WTC11 (cell line): Measurements from ENCODE around the gene GRM7. TPM values are rescaled to one million over a fixed set of nuclear protein-coding genes. Genes with fewer than 3 reads are reported as not detected.

Experiments
- ATAC-seq: fragments of 200-7000 bp; cut with Tn5 transposase; 2 replicates; pipeline ENCODE4 v1.10.0; 2021; ENCODE audit warnings: mild to moderate bottlenecking, moderate library complexity
- CTCF ChIA-PET: fragments of 300-600 bp; sonication (Branson Sonifier 250); formaldehyde crosslinking; loops from one replicate; lab custom pipeline; 2021; ENCODE audit warnings: antibody characterized with exemption; lab: Charles Lee
- POLR2A ChIA-PET: fragments of 350-600 bp; sonication (Branson Sonifier 250); formaldehyde crosslinking; loops from one replicate; lab custom pipeline; 2021; ENCODE audit warnings: antibody characterized with exemption; lab: Charles Lee
- DNase-seq: peaks from one replicate; pipeline ENCODE4 v3.0.0; 2021; ENCODE audit warnings: low spot score
- H3K27ac Mint-ChIP-seq: 2 replicates; pipeline ENCODE4 v1.8.0; 2021; ENCODE audit warnings: mixed read lengths
- H3K27me3 Mint-ChIP-seq: 2 replicates; pipeline ENCODE4 v1.8.0; 2021; ENCODE audit warnings: low read depth, mild to moderate bottlenecking, moderate library complexity, mixed read lengths
- H3K36me3 Mint-ChIP-seq: 2 replicates; pipeline ENCODE4 v1.8.0; 2021; ENCODE audit warnings: mixed read lengths
- H3K4me1 Mint-ChIP-seq: 2 replicates; pipeline ENCODE4 v1.8.0; 2022; ENCODE audit warnings: mixed read lengths
- H3K4me3 Mint-ChIP-seq: 2 replicates; pipeline ENCODE4 v1.8.0; 2021; ENCODE audit warnings: mild to moderate bottlenecking, moderate library complexity, mixed read lengths
- H3K9me3 Mint-ChIP-seq: 2 replicates; pipeline ENCODE4 v1.8.0; 2021; ENCODE audit warnings: mixed read lengths
- ATF1 ChIP-seq: sonication (generic); formaldehyde crosslinking; IDR thresholded peaks from 2 replicates; pipeline ENCODE4 v1.8.1; 2023; ENCODE audit warnings: mild to moderate bottlenecking, moderate library complexity, missing genetic modification reagents
- ETV6 ChIP-seq: sonication (generic); formaldehyde crosslinking; IDR thresholded peaks from 2 replicates; pipeline ENCODE4 v1.8.1; 2022; ENCODE audit warnings: mild to moderate bottlenecking, missing genetic modification reagents
- FOXK1 ChIP-seq: sonication (generic); formaldehyde crosslinking; IDR thresholded peaks from 2 replicates; pipeline ENCODE4 v1.8.0; 2022; ENCODE audit warnings: mild to moderate bottlenecking, moderate library complexity, missing genetic modification reagents
- FOXP1 ChIP-seq: sonication (generic); formaldehyde crosslinking; IDR thresholded peaks from 2 replicates; pipeline ENCODE4 v1.8.0; 2022; ENCODE audit warnings: missing genetic modification reagents, mild to moderate bottlenecking, moderate library complexity, borderline replicate concordance
- HMGA2 ChIP-seq: fragments of 250-450 bp; sonication (Bioruptor Pico); IDR thresholded peaks from 2 replicates; pipeline ENCODE4 v1.4.0; 2021; ENCODE audit warnings: mild to moderate bottlenecking, moderate library complexity
- MYBL2 ChIP-seq: sonication (generic); formaldehyde crosslinking; IDR thresholded peaks from 2 replicates; pipeline ENCODE4 v1.8.1; 2023; ENCODE audit warnings: mild to moderate bottlenecking, moderate library complexity, missing genetic modification reagents
- NFE2L1 ChIP-seq: sonication (generic); formaldehyde crosslinking; IDR thresholded peaks from 2 replicates; pipeline ENCODE4 v1.8.1; 2023; ENCODE audit warnings: missing genetic modification reagents
- NR1H2 ChIP-seq: sonication (generic); formaldehyde crosslinking; IDR thresholded peaks from 2 replicates; pipeline ENCODE4 v1.9.0; 2021; ENCODE audit warnings: mild to moderate bottlenecking, moderate library complexity, missing genetic modification reagents
- NR2C2 ChIP-seq: sonication (generic); formaldehyde crosslinking; IDR thresholded peaks from 2 replicates; pipeline ENCODE4 v1.8.0; 2022; ENCODE audit warnings: mild to moderate bottlenecking, missing genetic modification reagents
- NR3C1 ChIP-seq: sonication (generic); formaldehyde crosslinking; conservative IDR thresholded peaks from 2 replicates; pipeline ENCODE4 v1.8.1; 2023; ENCODE audit warnings: low read depth, mild to moderate bottlenecking, missing genetic modification reagents
- SMAD4 ChIP-seq: sonication (generic); formaldehyde crosslinking; IDR thresholded peaks from 2 replicates; pipeline ENCODE4 v1.8.0; 2022; ENCODE audit warnings: mild to moderate bottlenecking, missing genetic modification reagents
- SOX15 ChIP-seq: fragments of 250-450 bp; sonication (Bioruptor Pico); IDR thresholded peaks from 2 replicates; pipeline ENCODE4 v1.9.0; 2021; ENCODE audit warnings: mild to moderate bottlenecking
- TCF7 ChIP-seq: sonication (generic); formaldehyde crosslinking; IDR thresholded peaks from 2 replicates; pipeline ENCODE4 v1.8.0; 2022; ENCODE audit warnings: mild to moderate bottlenecking, low read depth, missing genetic modification reagents, moderate library complexity
- ZNF423 ChIP-seq: fragments of 250-450 bp; sonication (Bioruptor Pico); IDR thresholded peaks from 2 replicates; pipeline ENCODE4 v2.1.2; 2022; ENCODE audit warnings: mild to moderate bottlenecking, moderate library complexity
- total RNA-seq: library from RNA; stranded (reverse); gene quantifications from 3 replicates; pipeline ENCODE4 v1.2.3, GENCODE V29; 2021
- TF ChIP-seq, protein P1 (sequence below): sonication (generic); formaldehyde crosslinking; IDR thresholded peaks from 2 replicates; pipeline ENCODE4 v1.8.0; 2022; ENCODE audit warnings: mild to moderate bottlenecking, missing genetic modification reagents
- TF ChIP-seq, protein P2 (sequence below): sonication (generic); formaldehyde crosslinking; IDR thresholded peaks from 2 replicates; pipeline ENCODE4 v1.8.0; 2023; ENCODE audit warnings: missing genetic modification reagents, mild to moderate bottlenecking, borderline replicate concordance
- TF ChIP-seq, protein P3 (sequence below): sonication (generic); formaldehyde crosslinking; IDR thresholded peaks from 2 replicates; pipeline ENCODE4 v1.8.0; 2022; ENCODE audit warnings: mild to moderate bottlenecking, missing genetic modification reagents
- TF ChIP-seq, protein P4 (sequence below): sonication (generic); formaldehyde crosslinking; IDR thresholded peaks from 2 replicates; pipeline ENCODE4 v1.8.1; 2023; ENCODE audit warnings: mild to moderate bottlenecking, missing genetic modification reagents, moderate library complexity
- TF ChIP-seq, protein P5 (sequence below): fragments of 250-450 bp; sonication (Bioruptor Pico); conservative IDR thresholded peaks from 2 replicates; pipeline ENCODE4 v1.9.0; 2021; ENCODE audit warnings: mild to moderate bottlenecking
- TF ChIP-seq, protein P6 (sequence below): sonication (generic); formaldehyde crosslinking; IDR thresholded peaks from 2 replicates; pipeline ENCODE4 v1.8.1; 2022; ENCODE audit warnings: mild to moderate bottlenecking, missing genetic modification reagents, moderate library complexity, borderline replicate concordance
- TF ChIP-seq, protein P7 (sequence below): fragments of 250-450 bp; sonication (Bioruptor Pico); IDR thresholded peaks from 2 replicates; pipeline ENCODE4 v1.8.0; 2021; ENCODE audit warnings: mild to moderate bottlenecking

GRM7 gene
- total RNA-seq, 1 experiment from 2014 or later, result 0.42 TPM

DNA sequence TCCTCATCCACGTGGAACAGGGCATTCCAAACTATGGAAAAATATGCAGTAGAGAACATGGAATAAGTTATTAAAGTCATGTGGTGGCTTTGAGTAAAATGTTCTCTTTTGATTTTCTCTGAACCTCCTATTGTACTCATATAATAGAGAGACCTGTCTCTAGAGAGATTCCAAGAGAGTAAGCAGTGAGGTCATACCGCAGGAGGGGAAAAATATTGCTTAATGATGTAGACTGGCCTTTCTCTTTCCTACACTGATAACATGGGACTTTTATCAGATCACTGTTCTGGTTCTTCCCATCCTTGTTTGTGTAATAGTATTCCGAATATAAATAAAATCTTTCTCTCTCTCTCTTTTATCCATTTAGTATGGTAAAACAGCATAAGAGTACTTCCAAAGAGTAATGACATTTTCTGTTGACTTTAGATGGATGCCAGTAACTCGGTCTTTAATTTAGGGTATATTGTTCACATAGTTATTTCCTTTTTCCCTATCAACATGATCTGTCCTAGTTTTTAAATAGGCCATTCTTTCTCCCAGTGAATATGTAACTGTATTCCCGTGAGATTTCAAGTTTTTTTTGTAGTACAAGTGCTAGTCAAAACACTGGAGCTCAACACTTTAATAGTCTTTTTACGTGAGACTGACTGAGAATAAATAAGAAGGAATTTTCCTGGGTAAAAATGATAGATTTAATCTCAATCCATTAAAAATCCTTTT, 826.7 kb downstream of the GRM7 start (continued):
- TF ChIP-seq ETV6 (CRISPR knock-in tag) (no peak), FOXP1 (CRISPR knock-in tag) (no peak)
- TF ChIP-seq, protein P1, sequence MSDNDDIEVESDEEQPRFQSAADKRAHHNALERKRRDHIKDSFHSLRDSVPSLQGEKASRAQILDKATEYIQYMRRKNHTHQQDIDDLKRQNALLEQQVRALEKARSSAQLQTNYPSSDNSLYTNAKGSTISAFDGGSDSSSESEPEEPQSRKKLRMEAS, result no peak
- TF ChIP-seq, all 79 proteins: peak for 0

DNA sequence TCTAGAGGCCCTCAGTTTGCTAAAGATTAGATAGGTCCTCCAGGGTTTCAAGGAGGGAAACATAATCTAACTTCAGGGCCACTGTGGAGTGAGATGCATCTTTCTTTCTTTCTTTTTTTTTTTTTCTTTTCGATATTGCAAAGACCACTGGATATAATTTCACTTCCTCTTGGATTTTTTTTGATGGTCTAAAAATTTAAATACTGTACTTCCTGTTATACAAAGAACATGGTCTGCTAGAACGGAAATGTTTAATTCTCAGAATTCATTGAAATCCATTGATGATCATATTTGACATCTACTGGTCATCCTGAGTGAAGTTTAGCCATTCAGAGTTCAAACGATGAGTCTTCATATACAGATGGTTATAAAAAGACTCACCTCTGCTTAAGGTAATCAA, 832.0 kb downstream of the GRM7 start:
- H3K4me3 Mint-ChIP-seq, result no peak overlapping the region
- CTCF ChIA-PET, result interaction anchor here (0.8 kb wide), 1 partner anchor 10 kb away, joined by 3 read pairs; no protein-coding TSS in a partner anchor
- H3K4me1 Mint-ChIP-seq, result peaks cover 23% of the 10 kb centered on the region
- TF ChIP-seq FOXK1 (CRISPR knock-in tag) (no peak), ATF1 (no peak), NFE2L1 (no peak), ZNF423 (CRISPR knock-in tag) (no peak), SMAD4 (CRISPR knock-in tag) (no peak), MYBL2 (CRISPR knock-in tag) (no peak), SOX15 (CRISPR knock-in tag) (no peak), NR1H2 (CRISPR knock-in tag) (no peak), HMGA2 (no peak), NR3C1 (CRISPR knock-in tag) (no peak), NR2C2 (CRISPR knock-in tag) (no peak), TCF7 (no peak), ETV6 (CRISPR knock-in tag) (no peak)
- TF ChIP-seq, protein P2, sequence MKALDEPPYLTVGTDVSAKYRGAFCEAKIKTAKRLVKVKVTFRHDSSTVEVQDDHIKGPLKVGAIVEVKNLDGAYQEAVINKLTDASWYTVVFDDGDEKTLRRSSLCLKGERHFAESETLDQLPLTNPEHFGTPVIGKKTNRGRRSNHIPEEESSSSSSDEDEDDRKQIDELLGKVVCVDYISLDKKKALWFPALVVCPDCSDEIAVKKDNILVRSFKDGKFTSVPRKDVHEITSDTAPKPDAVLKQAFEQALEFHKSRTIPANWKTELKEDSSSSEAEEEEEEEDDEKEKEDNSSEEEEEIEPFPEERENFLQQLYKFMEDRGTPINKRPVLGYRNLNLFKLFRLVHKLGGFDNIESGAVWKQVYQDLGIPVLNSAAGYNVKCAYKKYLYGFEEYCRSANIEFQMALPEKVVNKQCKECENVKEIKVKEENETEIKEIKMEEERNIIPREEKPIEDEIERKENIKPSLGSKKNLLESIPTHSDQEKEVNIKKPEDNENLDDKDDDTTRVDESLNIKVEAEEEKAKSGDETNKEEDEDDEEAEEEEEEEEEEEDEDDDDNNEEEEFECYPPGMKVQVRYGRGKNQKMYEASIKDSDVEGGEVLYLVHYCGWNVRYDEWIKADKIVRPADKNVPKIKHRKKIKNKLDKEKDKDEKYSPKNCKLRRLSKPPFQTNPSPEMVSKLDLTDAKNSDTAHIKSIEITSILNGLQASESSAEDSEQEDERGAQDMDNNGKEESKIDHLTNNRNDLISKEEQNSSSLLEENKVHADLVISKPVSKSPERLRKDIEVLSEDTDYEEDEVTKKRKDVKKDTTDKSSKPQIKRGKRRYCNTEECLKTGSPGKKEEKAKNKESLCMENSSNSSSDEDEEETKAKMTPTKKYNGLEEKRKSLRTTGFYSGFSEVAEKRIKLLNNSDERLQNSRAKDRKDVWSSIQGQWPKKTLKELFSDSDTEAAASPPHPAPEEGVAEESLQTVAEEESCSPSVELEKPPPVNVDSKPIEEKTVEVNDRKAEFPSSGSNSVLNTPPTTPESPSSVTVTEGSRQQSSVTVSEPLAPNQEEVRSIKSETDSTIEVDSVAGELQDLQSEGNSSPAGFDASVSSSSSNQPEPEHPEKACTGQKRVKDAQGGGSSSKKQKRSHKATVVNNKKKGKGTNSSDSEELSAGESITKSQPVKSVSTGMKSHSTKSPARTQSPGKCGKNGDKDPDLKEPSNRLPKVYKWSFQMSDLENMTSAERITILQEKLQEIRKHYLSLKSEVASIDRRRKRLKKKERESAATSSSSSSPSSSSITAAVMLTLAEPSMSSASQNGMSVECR (CRISPR knock-in tag), result no peak
- TF ChIP-seq, protein P3, sequence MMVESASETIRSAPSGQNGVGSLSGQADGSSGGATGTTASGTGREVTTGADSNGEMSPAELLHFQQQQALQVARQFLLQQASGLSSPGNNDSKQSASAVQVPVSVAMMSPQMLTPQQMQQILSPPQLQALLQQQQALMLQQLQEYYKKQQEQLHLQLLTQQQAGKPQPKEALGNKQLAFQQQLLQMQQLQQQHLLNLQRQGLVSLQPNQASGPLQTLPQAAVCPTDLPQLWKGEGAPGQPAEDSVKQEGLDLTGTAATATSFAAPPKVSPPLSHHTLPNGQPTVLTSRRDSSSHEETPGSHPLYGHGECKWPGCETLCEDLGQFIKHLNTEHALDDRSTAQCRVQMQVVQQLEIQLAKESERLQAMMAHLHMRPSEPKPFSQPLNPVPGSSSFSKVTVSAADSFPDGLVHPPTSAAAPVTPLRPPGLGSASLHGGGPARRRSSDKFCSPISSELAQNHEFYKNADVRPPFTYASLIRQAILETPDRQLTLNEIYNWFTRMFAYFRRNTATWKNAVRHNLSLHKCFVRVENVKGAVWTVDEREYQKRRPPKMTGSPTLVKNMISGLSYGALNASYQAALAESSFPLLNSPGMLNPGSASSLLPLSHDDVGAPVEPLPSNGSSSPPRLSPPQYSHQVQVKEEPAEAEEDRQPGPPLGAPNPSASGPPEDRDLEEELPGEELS (CRISPR knock-in tag), result no peak
- TF ChIP-seq, protein P4, sequence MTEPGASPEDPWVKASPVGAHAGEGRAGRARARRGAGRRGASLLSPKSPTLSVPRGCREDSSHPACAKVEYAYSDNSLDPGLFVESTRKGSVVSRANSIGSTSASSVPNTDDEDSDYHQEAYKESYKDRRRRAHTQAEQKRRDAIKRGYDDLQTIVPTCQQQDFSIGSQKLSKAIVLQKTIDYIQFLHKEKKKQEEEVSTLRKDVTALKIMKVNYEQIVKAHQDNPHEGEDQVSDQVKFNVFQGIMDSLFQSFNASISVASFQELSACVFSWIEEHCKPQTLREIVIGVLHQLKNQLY, result no peak
- TF ChIP-seq, protein P5, sequence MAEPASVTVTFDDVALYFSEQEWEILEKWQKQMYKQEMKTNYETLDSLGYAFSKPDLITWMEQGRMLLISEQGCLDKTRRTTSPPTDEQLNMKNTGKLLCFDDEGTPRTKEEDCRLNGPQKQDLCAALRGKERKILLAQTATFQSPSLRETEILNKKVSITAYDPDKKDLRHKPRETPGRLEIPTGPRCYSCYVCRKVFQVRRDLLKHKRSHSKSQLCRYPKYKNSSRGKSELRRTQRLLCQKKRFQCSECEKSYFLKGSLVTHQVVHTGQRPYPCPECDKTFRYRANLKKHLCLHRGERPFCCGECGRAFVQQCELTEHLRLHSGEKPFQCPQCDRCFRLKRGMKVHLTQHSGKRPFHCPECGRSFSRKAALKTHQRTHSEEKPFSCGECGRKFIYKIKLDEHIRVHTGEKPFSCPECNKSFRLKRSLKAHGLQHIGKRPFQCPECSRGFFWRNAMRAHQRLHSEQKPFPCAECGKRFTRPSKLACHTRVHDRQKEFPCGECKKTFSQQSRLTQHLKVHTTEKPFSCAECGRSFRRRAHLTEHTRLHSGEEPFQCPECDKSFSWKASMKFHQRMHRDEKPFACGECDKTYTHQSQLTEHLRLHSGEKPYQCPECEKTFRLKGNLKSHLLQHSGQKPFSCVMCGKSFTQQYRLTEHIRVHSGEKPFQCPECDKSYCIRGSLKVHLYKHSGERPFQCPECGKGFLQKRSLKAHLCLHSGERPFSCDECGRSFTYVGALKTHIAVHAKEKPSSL (CRISPR knock-in tag), result no peak
- TF ChIP-seq, protein P6, sequence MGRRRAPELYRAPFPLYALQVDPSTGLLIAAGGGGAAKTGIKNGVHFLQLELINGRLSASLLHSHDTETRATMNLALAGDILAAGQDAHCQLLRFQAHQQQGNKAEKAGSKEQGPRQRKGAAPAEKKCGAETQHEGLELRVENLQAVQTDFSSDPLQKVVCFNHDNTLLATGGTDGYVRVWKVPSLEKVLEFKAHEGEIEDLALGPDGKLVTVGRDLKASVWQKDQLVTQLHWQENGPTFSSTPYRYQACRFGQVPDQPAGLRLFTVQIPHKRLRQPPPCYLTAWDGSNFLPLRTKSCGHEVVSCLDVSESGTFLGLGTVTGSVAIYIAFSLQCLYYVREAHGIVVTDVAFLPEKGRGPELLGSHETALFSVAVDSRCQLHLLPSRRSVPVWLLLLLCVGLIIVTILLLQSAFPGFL (CRISPR knock-in tag), result no peak
- TF ChIP-seq, protein P7, sequence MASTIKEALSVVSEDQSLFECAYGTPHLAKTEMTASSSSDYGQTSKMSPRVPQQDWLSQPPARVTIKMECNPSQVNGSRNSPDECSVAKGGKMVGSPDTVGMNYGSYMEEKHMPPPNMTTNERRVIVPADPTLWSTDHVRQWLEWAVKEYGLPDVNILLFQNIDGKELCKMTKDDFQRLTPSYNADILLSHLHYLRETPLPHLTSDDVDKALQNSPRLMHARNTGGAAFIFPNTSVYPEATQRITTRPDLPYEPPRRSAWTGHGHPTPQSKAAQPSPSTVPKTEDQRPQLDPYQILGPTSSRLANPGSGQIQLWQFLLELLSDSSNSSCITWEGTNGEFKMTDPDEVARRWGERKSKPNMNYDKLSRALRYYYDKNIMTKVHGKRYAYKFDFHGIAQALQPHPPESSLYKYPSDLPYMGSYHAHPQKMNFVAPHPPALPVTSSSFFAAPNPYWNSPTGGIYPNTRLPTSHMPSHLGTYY (CRISPR knock-in tag), result no peak
- ATAC-seq (no peak), DNase-seq (no peak)
- H3K27me3 Mint-ChIP-seq, result no peaks in the 10 kb centered on the region
- H3K36me3 Mint-ChIP-seq, result peaks cover 3% of the 10 kb centered on the region; the same call in 1 of the 2 replicates
- no peak overlapping the region for H3K27ac Mint-ChIP-seq
- peaks cover 11% of the 10 kb centered on the region for H3K9me3 Mint-ChIP-seq
- POLR2A ChIA-PET, result no interaction called here
